Dermis microvascular lymphatic vessel endothelial cell (primary cell): ENCODE results near the gene TSPO2. TPM values are rescaled to one million over a fixed set of nuclear protein-coding genes. Genes with fewer than 3 reads are reported as not detected.
A peak's percentile ranks its signal among the peaks of the same experiment; 100 is the strongest.

ENCODE experiments used
- DNase-seq, 2 donors: peaks; one replicate each; pipeline versions ENCODE4 v3.0.0 to v3.0.0-alpha.2; 2010; ENCODE audit warnings: low read depth in 2 of 2
- total RNA-seq: library from RNA; depleted of rRNA; stranded (reverse); fragments of >200 nt; gene quantifications from 2 replicates; pipeline ENCODE4 v1.2.1, GENCODE V29; 2014

TSPO2 gene
- total RNA-seq, 1 donor from 2014 or later: not detected

- DNase-seq: no peak
Measured at GRCh38 chr6:41074692-41075436, 32.6 kb downstream of the TSPO2 start.

- no peak for DNase-seq
Measured at GRCh38 chr6:41075651-41076626, 33.7 kb downstream of the TSPO2 start.

- no peak for DNase-seq
Measured at GRCh38 chr6:41077536-41077935, 35.3 kb downstream of the TSPO2 start.

- no peak for DNase-seq
Measured at GRCh38 chr6:41078101-41078500, 35.8 kb downstream of the TSPO2 start.

- DNase-seq: no peak
Measured at GRCh38 chr6:41079080-41079479, 36.8 kb downstream of the TSPO2 start.

- no peak for DNase-seq
Measured at GRCh38 chr6:41080621-41081020, 38.4 kb downstream of the TSPO2 start.

- DNase-seq: no peak
Measured at GRCh38 chr6:41083072-41083471, 40.8 kb downstream of the TSPO2 start.

- no peak for DNase-seq
Measured at GRCh38 chr6:41085182-41085581, 42.9 kb downstream of the TSPO2 start.

GRCh38 chr6:41088451-41088850 lies 46.2 kb downstream of the TSPO2 start:
- DNase-seq: no peak

- DNase-seq: no peak
Measured at GRCh38 chr6:41090841-41091761, 48.8 kb downstream of the TSPO2 start.

GRCh38 chr6:41092421-41093140 lies 50.3 kb downstream of the TSPO2 start:
- DNase-seq: peak in 1 of 2 donors; percentile 53

- DNase-seq: no peak
Measured at GRCh38 chr6:41093729-41094128, 51.5 kb downstream of the TSPO2 start.

Other genes starting within 250 kb of the TSPO2 start
- under 0.01 and 0.13 TPM in 2 replicates for gene UNC5CL, start 3.2 kb upstream of the TSPO2 start, total RNA-seq
- not detected in 2 replicates for gene APOBEC2, start 10.7 kb downstream of the TSPO2 start, total RNA-seq
- gene OARD1, start 29.9 kb downstream of the TSPO2 start, total RNA-seq: 6.7 and 7.6 TPM in 2 replicates
- 12.6 and 20.7 TPM in 2 replicates for gene NFYA, start 30.5 kb downstream of the TSPO2 start, total RNA-seq
- gene TREML1, start 111.9 kb downstream of the TSPO2 start, total RNA-seq: not detected in 2 replicates
- gene TREM2, start 120.6 kb downstream of the TSPO2 start, total RNA-seq: not detected in 2 replicates
- gene TREML2, start 158.7 kb downstream of the TSPO2 start, total RNA-seq: not detected in 2 replicates
- gene TREML4, start 185.9 kb downstream of the TSPO2 start, total RNA-seq: not detected in 2 replicates
- gene TREM1, start 244.2 kb downstream of the TSPO2 start, total RNA-seq: 0.13 TPM in 1 of 2 replicates, not detected in the other